H9 (cell line): ENCODE results near the gene AFAP1. TPM values are rescaled to one million over a fixed set of nuclear protein-coding genes. Genes with fewer than 3 reads are reported as not detected.
"Not testable (repeated sequence)": the region's sequence is repeated elsewhere in the genome, so short reads cannot be mapped to it uniquely, and the experiment has no call there.

ENCODE experiments used
- DNase-seq: peaks from one replicate; pipeline ENCODE4 v3.0.0-alpha.2; 2017
- H2AFZ ChIP-seq: one replicate; pipeline ENCODE4 v1.6.1; 2013; ENCODE audit warnings: mild to moderate bottlenecking, low read length, control low read depth, moderate library complexity
- H2AK5ac ChIP-seq: 2 replicates; pipeline ENCODE4 v1.6.1; 2013; ENCODE audit warnings: low read length, control low read depth, mixed read lengths; ENCODE audit not compliant: insufficient read length
- H2BK120ac ChIP-seq: one replicate; pipeline ENCODE4 v1.6.1; 2013; ENCODE audit warnings: low read depth, mild to moderate bottlenecking, low read length, control low read depth, inconsistent platforms; ENCODE audit not compliant: poor library complexity, severe bottlenecking
- H2BK12ac ChIP-seq: 2 replicates; pipeline ENCODE4 v1.6.1; 2013; ENCODE audit warnings: low read length, control low read depth, mixed read lengths, low read depth; ENCODE audit not compliant: insufficient read length
- H2BK15ac ChIP-seq: 2 replicates; pipeline ENCODE4 v1.6.1; 2013; ENCODE audit warnings: low read depth, low read length, control low read depth
- H2BK20ac ChIP-seq: one replicate; pipeline ENCODE4 v1.6.1; 2013; ENCODE audit warnings: low read depth, mild to moderate bottlenecking, low read length, control low read depth, inconsistent platforms; ENCODE audit not compliant: poor library complexity, severe bottlenecking
- H2BK5ac ChIP-seq: 2 replicates; pipeline ENCODE4 v1.6.1; 2013; ENCODE audit warnings: low read length, control low read depth, mixed read lengths; ENCODE audit not compliant: insufficient read length
- H3K14ac ChIP-seq: 2 replicates; pipeline ENCODE4 v1.6.1; 2013; ENCODE audit warnings: low read length, control low read depth; ENCODE audit not compliant: insufficient read depth
- H3K18ac ChIP-seq: 2 replicates; pipeline ENCODE4 v1.6.1; 2013; ENCODE audit warnings: low read depth, mild to moderate bottlenecking, mixed read lengths, low read length, control low read depth; ENCODE audit not compliant: insufficient read length
- H3K23ac ChIP-seq: 2 replicates; pipeline ENCODE4 v1.6.1; 2013; ENCODE audit warnings: low read length, control low read depth, mixed read lengths, low read depth; ENCODE audit not compliant: insufficient read length
- H3K23me2 ChIP-seq: 2 replicates; pipeline ENCODE4 v1.6.1; 2013; ENCODE audit warnings: low read depth, mild to moderate bottlenecking, mixed read lengths, low read length, control low read depth; ENCODE audit not compliant: insufficient read length, poor library complexity, severe bottlenecking
- H3K27ac ChIP-seq: 2 replicates; pipeline ENCODE4 v1.5.1; 2013; ENCODE audit warnings: low read length, control low read depth, mixed read lengths, low read depth; ENCODE audit not compliant: insufficient read length
- H3K27me3 ChIP-seq: 2 replicates; pipeline ENCODE4 v1.6.1; 2013; ENCODE audit warnings: low read length, control low read depth, inconsistent platforms; ENCODE audit not compliant: insufficient read depth
- H3K4ac ChIP-seq: 2 replicates; pipeline ENCODE4 v1.6.1; 2013; ENCODE audit warnings: low read depth, mild to moderate bottlenecking, control low read depth, inconsistent platforms, low read length, moderate library complexity
- H3K4me1 ChIP-seq: 2 replicates; pipeline ENCODE4 v1.6.1; 2013; ENCODE audit warnings: low read length, control low read depth, inconsistent platforms; ENCODE audit not compliant: insufficient read depth
- H3K4me2 ChIP-seq: 2 replicates; pipeline ENCODE4 v1.6.1; 2013; ENCODE audit warnings: low read length, control low read depth, mixed read lengths; ENCODE audit not compliant: insufficient read length, insufficient read depth
- H3K56ac ChIP-seq: 2 replicates; pipeline ENCODE4 v1.6.1; 2013; ENCODE audit warnings: low read depth, mild to moderate bottlenecking, mixed read lengths, low read length, control low read depth; ENCODE audit not compliant: insufficient read length
- H3K79me1 ChIP-seq: 2 replicates; pipeline ENCODE4 v1.6.1; 2013; ENCODE audit warnings: low read depth, mild to moderate bottlenecking, moderate library complexity, low read length, control low read depth, inconsistent platforms; ENCODE audit not compliant: insufficient read depth, poor library complexity, severe bottlenecking
- H3K79me2 ChIP-seq: 2 replicates; pipeline ENCODE4 v1.6.1; 2013; ENCODE audit warnings: low read length, control low read depth, inconsistent platforms; ENCODE audit not compliant: insufficient read depth
- H3K9ac ChIP-seq: 2 replicates; pipeline ENCODE4 v1.6.1; 2013; ENCODE audit warnings: low read length, control low read depth, mixed read lengths; ENCODE audit not compliant: insufficient read length; ENCODE audit errors: extremely low read depth
- H3K9me3 ChIP-seq: one replicate; pipeline ENCODE4 v1.6.1; 2013; ENCODE audit warnings: low read depth, low read length, inconsistent platforms; ENCODE audit not compliant: control insufficient read depth
- H3T11ph ChIP-seq: one replicate; pipeline ENCODE4 v1.6.1; 2013; ENCODE audit warnings: mild to moderate bottlenecking, low read length, control low read depth, inconsistent platforms
- H4K20me1 ChIP-seq: one replicate; pipeline ENCODE4 v1.6.1; 2013; ENCODE audit not compliant: control insufficient read depth, insufficient read length, insufficient read depth
- H4K5ac ChIP-seq: 2 replicates; pipeline ENCODE4 v1.6.1; 2013; ENCODE audit warnings: low read depth, mild to moderate bottlenecking, mixed read lengths, low read length, control low read depth; ENCODE audit not compliant: insufficient read length
- H4K8ac ChIP-seq: replicated peaks from 2 replicates; pipeline ENCODE4 v1.6.1; 2013; ENCODE audit warnings: low read length, control low read depth, mixed read lengths, low read depth; ENCODE audit not compliant: insufficient read length
- H4K91ac ChIP-seq: 2 replicates; pipeline ENCODE4 v1.6.1; 2013; ENCODE audit warnings: low read depth, mild to moderate bottlenecking, moderate library complexity, mixed read lengths, low read length, control low read depth; ENCODE audit not compliant: insufficient read length
- H3K27ac Mint-ChIP-seq, 3 experiments: 2 replicates in 2 of 3; 3 replicates in 1 of 3; pipeline ENCODE4 v1.8.0; 2020 to 2021; ENCODE audit warnings: mixed read lengths in 3 of 3, mild to moderate bottlenecking in 1 of 3, moderate library complexity in 1 of 3
- H3K27me3 Mint-ChIP-seq: 2 replicates; pipeline ENCODE4 v1.8.0; 2021; ENCODE audit warnings: low read depth, mild to moderate bottlenecking, moderate library complexity, mixed read lengths
- H3K36me3 Mint-ChIP-seq, 3 experiments: 2 replicates in 2 of 3; 3 replicates in 1 of 3; pipeline ENCODE4 v1.8.0; 2020 to 2021; ENCODE audit warnings: low read depth in 3 of 3, mixed read lengths in 3 of 3; ENCODE audit not compliant: insufficient read depth in 1 of 3
- H3K4me1 Mint-ChIP-seq, 2 experiments: 2 replicates each; pipeline ENCODE4 v1.8.0; 2020; ENCODE audit warnings: mixed read lengths in 2 of 2
- H3K4me3 Mint-ChIP-seq, 2 experiments: 2 replicates in 1 of 2; 3 replicates in 1 of 2; pipeline ENCODE4 v1.8.0; 2020 to 2021; ENCODE audit warnings: mild to moderate bottlenecking in 2 of 2, mixed read lengths in 2 of 2, moderate library complexity in 1 of 2
- H3K9me3 Mint-ChIP-seq, 2 experiments: 2 replicates in 1 of 2; 3 replicates in 1 of 2; pipeline ENCODE4 v1.8.0; 2020; ENCODE audit warnings: mild to moderate bottlenecking in 2 of 2, mixed read lengths in 2 of 2, moderate library complexity in 1 of 2
- WGBS: extraction: QIAGEN DNeasy Blood & Tissue Kit; methylation state at CpG from one replicate; pipeline ENCODE4 v1.1.7; 2013; ENCODE audit warnings: missing lambda C conversion rate, low lambda C conversion rate, mixed read lengths; ENCODE audit not compliant: insufficient read length; ENCODE audit errors: extremely low coverage; 5-methylcytosine and 5-hydroxymethylcytosine counted together
- total RNA-seq: library from RNA; stranded (reverse); gene quantifications from 2 replicates; pipeline ENCODE4 v1.2.1, GENCODE V29; 2021
- TF ChIP-seq, protein P1 (sequence below): fragments of 200-600 bp; sonication (generic); conservative IDR thresholded peaks from 3 replicates; pipeline ENCODE4 v1.8.0; 2021; ENCODE audit warnings: antibody characterized with exemption, mild to moderate bottlenecking

The AFAP1 gene
- total RNA-seq, 1 experiment from 2014 or later = 6.5 TPM

DNA sequence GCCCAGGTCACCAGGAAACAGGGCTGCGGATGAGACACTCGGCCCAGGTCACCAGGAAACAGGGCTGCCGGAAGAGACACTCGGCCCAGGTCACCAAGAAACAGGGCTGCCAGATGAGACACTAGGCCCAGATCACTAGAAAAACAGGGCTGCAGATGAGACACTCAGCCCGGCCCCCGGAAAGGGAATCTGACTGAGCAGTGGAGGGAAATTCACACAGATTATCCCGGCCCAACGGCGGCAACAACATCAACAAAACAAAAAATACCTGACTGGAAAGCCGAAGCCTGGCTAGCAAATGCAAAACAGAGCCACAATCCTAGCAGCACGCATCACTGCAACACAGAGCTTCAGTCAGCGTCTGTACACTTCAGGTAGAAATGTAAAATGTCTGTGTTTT is 20.7 kb downstream of the AFAP1 start:
- no peak overlapping the region for H2BK12ac ChIP-seq
- H2BK5ac ChIP-seq = no peak overlapping the region
- H2BK120ac ChIP-seq = no peak overlapping the region
- H3T11ph ChIP-seq = no peak overlapping the region
- peaks cover 4% of the 10 kb centered on the region; the same call in 1 of the 2 replicates for H3K4me1 ChIP-seq
- no peak overlapping the region for H4K5ac ChIP-seq
- no peak overlapping the region for H4K8ac ChIP-seq
- H3K27me3 Mint-ChIP-seq = no peaks in the 10 kb centered on the region
- peaks cover 9% of the 10 kb centered on the region; the same call in 1 of the 2 replicates for H3K79me2 ChIP-seq
- WGBS = no CpG with 5 or more reads among the region's 12 CpGs
- no peaks in the 10 kb centered on the region for H3K9me3 ChIP-seq
- H3K4ac ChIP-seq = no peak overlapping the region
- 0 out of 5 replicates have a peak, but pooled peaks cover 0 to 4% of the 10 kb centered on the region in 2 experiments for H3K9me3 Mint-ChIP-seq
- H2BK20ac ChIP-seq = no peak overlapping the region
- H3K36me3 Mint-ChIP-seq = peaks cover 0 to 13% (median 0%) of the 10 kb centered on the region in 3 experiments; a peak in 3 of 7 replicates
- H3K27me3 ChIP-seq = no peaks in the 10 kb centered on the region
- TF ChIP-seq, protein P1, sequence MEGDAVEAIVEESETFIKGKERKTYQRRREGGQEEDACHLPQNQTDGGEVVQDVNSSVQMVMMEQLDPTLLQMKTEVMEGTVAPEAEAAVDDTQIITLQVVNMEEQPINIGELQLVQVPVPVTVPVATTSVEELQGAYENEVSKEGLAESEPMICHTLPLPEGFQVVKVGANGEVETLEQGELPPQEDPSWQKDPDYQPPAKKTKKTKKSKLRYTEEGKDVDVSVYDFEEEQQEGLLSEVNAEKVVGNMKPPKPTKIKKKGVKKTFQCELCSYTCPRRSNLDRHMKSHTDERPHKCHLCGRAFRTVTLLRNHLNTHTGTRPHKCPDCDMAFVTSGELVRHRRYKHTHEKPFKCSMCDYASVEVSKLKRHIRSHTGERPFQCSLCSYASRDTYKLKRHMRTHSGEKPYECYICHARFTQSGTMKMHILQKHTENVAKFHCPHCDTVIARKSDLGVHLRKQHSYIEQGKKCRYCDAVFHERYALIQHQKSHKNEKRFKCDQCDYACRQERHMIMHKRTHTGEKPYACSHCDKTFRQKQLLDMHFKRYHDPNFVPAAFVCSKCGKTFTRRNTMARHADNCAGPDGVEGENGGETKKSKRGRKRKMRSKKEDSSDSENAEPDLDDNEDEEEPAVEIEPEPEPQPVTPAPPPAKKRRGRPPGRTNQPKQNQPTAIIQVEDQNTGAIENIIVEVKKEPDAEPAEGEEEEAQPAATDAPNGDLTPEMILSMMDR = no peak
- H3K27ac Mint-ChIP-seq = peak overlapping the region; percentile 92 to 96 (median 95)
- DNase-seq = no peak
- peak overlapping the region; percentile 63; the same call in 1 of the 2 replicates for H3K14ac ChIP-seq
- no peak overlapping the region for H3K56ac ChIP-seq
- H3K4me1 Mint-ChIP-seq = peaks cover 35 to 47% of the 10 kb centered on the region in 2 experiments
- no peak overlapping the region for H3K23ac ChIP-seq
- H3K23me2 ChIP-seq = no peaks in the 10 kb centered on the region
- H3K27ac ChIP-seq = no peak overlapping the region
- no peak overlapping the region for H2BK15ac ChIP-seq
- H3K79me1 ChIP-seq = no peaks in the 10 kb centered on the region
- no peak overlapping the region for H4K91ac ChIP-seq
- H2AFZ ChIP-seq = no peak overlapping the region
- H3K9ac ChIP-seq = no peak overlapping the region
- H4K20me1 ChIP-seq = no peaks in the 10 kb centered on the region
- H3K4me2 ChIP-seq = no peak overlapping the region
- no peak overlapping the region for H2AK5ac ChIP-seq
- no peak overlapping the region for H3K4me3 Mint-ChIP-seq
- H3K18ac ChIP-seq = no peak overlapping the region

DNA sequence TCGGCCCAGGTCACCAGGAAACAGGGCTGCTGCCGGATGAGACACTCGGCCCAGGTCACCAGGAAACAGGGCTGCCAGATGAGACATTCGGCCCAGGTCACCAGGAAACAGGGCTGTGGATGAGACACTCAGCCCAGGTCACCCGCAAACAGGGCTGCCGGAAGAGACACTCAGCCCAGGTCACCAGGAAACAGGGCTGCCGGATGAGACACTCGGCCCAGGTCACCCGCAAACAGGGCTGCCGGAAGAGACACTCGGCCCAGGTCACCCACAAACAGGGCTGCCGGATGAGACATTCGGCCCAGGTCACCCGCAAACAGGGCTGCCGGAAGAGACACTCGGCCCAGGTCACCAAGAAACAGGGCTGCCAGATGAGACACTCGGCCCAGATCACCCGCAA is 21.5 kb downstream of the AFAP1 start:
- H3K56ac ChIP-seq, DNase-seq, H3K23ac ChIP-seq, H3K23me2 ChIP-seq, H3K79me1 ChIP-seq, H3K9ac ChIP-seq, H3T11ph ChIP-seq, H2BK5ac ChIP-seq, H3K9me3 ChIP-seq, H4K5ac ChIP-seq, H3K4me2 ChIP-seq, H3K14ac ChIP-seq, H2BK15ac ChIP-seq, H2BK120ac ChIP-seq, H3K27ac ChIP-seq, H2AFZ ChIP-seq, H4K8ac ChIP-seq, H4K20me1 ChIP-seq, H3K4ac ChIP-seq, H3K4me3 Mint-ChIP-seq, H3K4me1 ChIP-seq, H3K79me2 ChIP-seq, H2BK12ac ChIP-seq, H3K27me3 Mint-ChIP-seq, H4K91ac ChIP-seq, H3K9me3 Mint-ChIP-seq, H2AK5ac ChIP-seq, H3K27me3 ChIP-seq, H2BK20ac ChIP-seq: not testable (repeated sequence)
- H3K4me1 Mint-ChIP-seq = peaks cover 35 to 47% of the 10 kb centered on the region in 2 experiments
- peak overlapping the region; percentile 9 to 96 (median 81); a peak in 5 of 7 replicates for H3K27ac Mint-ChIP-seq
- WGBS = no CpG with 5 or more reads among the region's 18 CpGs
- H3K36me3 Mint-ChIP-seq = peaks cover 0 to 13% (median 0%) of the 10 kb centered on the region in 3 experiments; a peak in 2 of 7 replicates
- peak overlapping the region; percentile 37 for H3K18ac ChIP-seq
